ENCODE results near the gene TNKS2.

- TF ChIP-seq CTCF (IDR thresholded peaks at IDR 0.05 in 4 of 5, conservative IDR thresholded peaks at IDR 0.05 in 1 of 5) (peak in 2 of 5 experiments; percentile 26 to 44), POLR2A (IDR thresholded peaks at IDR 0.05) (no peak)
Observed at GRCh38 chr10:91908337-91909116, 110.3 kb downstream of the TNKS2 start.

All from gastrocnemius medialis (tissue), 4 donors.